Natural killer cell (primary cell): ENCODE results near the gene C1orf146. TPM values are rescaled to one million over a fixed set of nuclear protein-coding genes. Genes with fewer than 3 reads are reported as not detected.
"Not testable (repeated sequence)": the region's sequence is repeated elsewhere in the genome, so short reads cannot be mapped to it uniquely, and the experiment has no call there.

Experiments
- ATAC-seq, 3 donors: fragments of 150-1000 bp in 2 of 3; fragments of 200-7000 bp in 1 of 3; cut with Tn5 transposase; 1 replicate in 1 of 3; 2 replicates in 2 of 3; pipeline ENCODE4 v1.10.0; 2021; ENCODE audit warnings: mild to moderate bottlenecking in 2 of 3, moderate library complexity in 2 of 3
- DNase-seq, 2 donors: peaks; one replicate each; pipeline versions ENCODE4 v3.0.0 to v3.0.0-alpha.2; 2013 to 2021; ENCODE audit warnings: mixed read lengths in 1 of 2
- H3K27ac ChIP-seq: one replicate; pipeline ENCODE4 v1.5.1; 2013; ENCODE audit warnings: mild to moderate bottlenecking, low read length
- H3K27me3 ChIP-seq: one replicate; pipeline ENCODE4 v1.6.1; 2013; ENCODE audit warnings: low read length; ENCODE audit not compliant: control insufficient read depth, insufficient read depth
- H3K36me3 ChIP-seq: one replicate; pipeline ENCODE4 v1.6.1; 2013; ENCODE audit warnings: low read length; ENCODE audit not compliant: control insufficient read depth, insufficient read depth
- H3K4me1 ChIP-seq: one replicate; pipeline ENCODE4 v1.6.1; 2013; ENCODE audit warnings: low read length; ENCODE audit not compliant: control insufficient read depth, insufficient read depth
- H3K4me3 ChIP-seq: one replicate; pipeline ENCODE4 v1.5.1; 2013; ENCODE audit warnings: low read length
- H3K9me3 ChIP-seq: one replicate; pipeline ENCODE4 v1.6.1; 2013; ENCODE audit warnings: low read length; ENCODE audit not compliant: control insufficient read depth, insufficient read depth
- H3K27ac Mint-ChIP-seq, 2 donors: one replicate each; pipeline ENCODE4 v1.8.0; 2022; ENCODE audit warnings: mild to moderate bottlenecking in 2 of 2, mixed read lengths in 2 of 2, moderate library complexity in 1 of 2
- H3K27me3 Mint-ChIP-seq, 2 donors: one replicate each; pipeline ENCODE4 v1.8.0; 2022; ENCODE audit warnings: low read depth in 2 of 2, mixed read lengths in 2 of 2
- H3K36me3 Mint-ChIP-seq: one replicate; pipeline ENCODE4 v1.8.0; 2022; ENCODE audit warnings: mixed read lengths
- H3K4me1 Mint-ChIP-seq, 2 donors: one replicate each; pipeline ENCODE4 v1.8.0; 2022; ENCODE audit warnings: mixed read lengths in 2 of 2
- H3K4me3 Mint-ChIP-seq: one replicate; pipeline ENCODE4 v1.8.0; 2022; ENCODE audit warnings: mild to moderate bottlenecking, moderate library complexity, mixed read lengths
- H3K9me3 Mint-ChIP-seq, 2 donors: one replicate each; pipeline ENCODE4 v1.8.0; 2022; ENCODE audit warnings: mixed read lengths in 2 of 2
- CTCF ChIP-seq: fragments of 200-600 bp; IDR thresholded peaks from one replicate; pipeline ENCODE4 v1.8.0; 2022; ENCODE audit warnings: antibody characterized with exemption
- WGBS: methylation state at CpG from one replicate; pipeline ENCODE4 v1.1.7; 2013; ENCODE audit warnings: missing lambda C conversion rate; ENCODE audit not compliant: insufficient coverage; 5-methylcytosine and 5-hydroxymethylcytosine counted together
- intact Hi-C: fragments of 100-400 bp; cut with micrococcal nuclease; formaldehyde crosslinking; loops from one replicate; pipeline ENCODE4 v1.14.2; 2022
- total RNA-seq, 4 donors: library from RNA; stranded (reverse); fragments of 120-200 nt in 1 of 4; gene quantifications; one replicate each; pipeline versions ENCODE4 v1.2.3 to v1.2.4, GENCODE V29; 2013 to 2022

Gene C1orf146
- total RNA-seq, 3 donors from 2014 or later (not counting 1 experiment from before 2014, with no cell fraction given) = not detected

- not testable (repeated sequence) for H3K27ac ChIP-seq
Observed at GRCh38 chr1:92281411-92281810, 63.7 kb downstream of the C1orf146 start.

GRCh38 chr1:92291372-92291999 is 73.8 kb downstream of the C1orf146 start:
- H3K9me3 ChIP-seq = no peaks in the 10 kb centered on the region
- peaks cover 20% of the 10 kb centered on the region for H3K36me3 Mint-ChIP-seq
- H3K36me3 ChIP-seq = peaks cover 41% of the 10 kb centered on the region
- H3K9me3 Mint-ChIP-seq = no peaks in the 10 kb centered on the region
- peak in 2 of 3 donors; percentile 42 to 60 for ATAC-seq
- no peaks in the 10 kb centered on the region for H3K4me1 ChIP-seq
- no peak overlapping the region for H3K27ac ChIP-seq
- no peak overlapping the region for H3K4me3 ChIP-seq
- no peaks in the 10 kb centered on the region for H3K27me3 ChIP-seq
- no peaks in the 10 kb centered on the region for H3K27me3 Mint-ChIP-seq
- DNase-seq = peak in 1 of 2 donors; percentile 55
- peak; percentile 47 for TF ChIP-seq CTCF
- peaks cover 5 to 16% of the 10 kb centered on the region in 2 donors for H3K4me1 Mint-ChIP-seq
- WGBS = 50% methylated on average over 3 of the region's 3 CpGs
- no peak overlapping the region for H3K4me3 Mint-ChIP-seq
- intact Hi-C loops = loop anchor here (1.0 to 10.0 kb wide), 2 partner anchors 294 to 1007 kb away; no protein-coding TSS in a partner anchor
- H3K27ac Mint-ChIP-seq = no peak overlapping the region

More at GRCh38 chr1:92281411-92281810, 63.7 kb downstream of the C1orf146 start:
- H3K36me3 ChIP-seq = peaks cover 15% of the 10 kb centered on the region
- H3K9me3 Mint-ChIP-seq, H3K4me1 ChIP-seq, DNase-seq, intact Hi-C loops, H3K4me3 Mint-ChIP-seq, H3K27me3 Mint-ChIP-seq, H3K27ac Mint-ChIP-seq, ATAC-seq, H3K27me3 ChIP-seq, H3K4me3 ChIP-seq, H3K9me3 ChIP-seq: not testable (repeated sequence)
- WGBS = 92% methylated on average over 2 of the region's 2 CpGs
- peaks cover 36% of the 10 kb centered on the region for H3K36me3 Mint-ChIP-seq
- H3K4me1 Mint-ChIP-seq = peaks cover 30% of the 10 kb centered on the region in 2 donors

Other genes with a start within 250 kb of the C1orf146 start
- 1 to 10 TPM; 2.3 to 3.8 (median 2.7) TPM for gene EPHX4, start 187.9 kb upstream of the C1orf146 start, total RNA-seq
- gene SETSIP, start 142.5 kb upstream of the C1orf146 start, total RNA-seq = not detected
- 1 to 10 TPM; 3.7 to 5.7 (median 4.0) TPM for gene BTBD8, start 137.6 kb upstream of the C1orf146 start, total RNA-seq
- 10 to 100 TPM; 19.8 to 25.9 (median 19.9) TPM for gene GLMN, start 81.1 kb downstream of the C1orf146 start, total RNA-seq
- gene RPAP2, start 81.1 kb downstream of the C1orf146 start, total RNA-seq = 10 to 100 TPM; 39.4 to 45.7 (median 39.8) TPM